Spleen (tissue), 7 donors: ENCODE measurements around the gene AIRE.
A peak's percentile ranks its signal among the peaks of the same experiment; 100 is the strongest.

Source experiments
- POLR2A ChIP-seq, 3 donors: fragments of 450-650 bp; IDR thresholded peaks; one replicate each; pipeline ENCODE4 v1.5.1; 2017; ENCODE audit warnings: antibody characterized with exemption in 3 of 3, mild to moderate bottlenecking in 1 of 3
- POLR2AphosphoS5 ChIP-seq, 3 donors: sonication (generic); formaldehyde crosslinking; IDR thresholded peaks; one replicate each; pipeline ENCODE4 v1.5.1; 2017; ENCODE audit warnings: antibody characterized with exemption in 3 of 3
- TF ChIP-seq, protein P1 (sequence below), 11 experiments: fragments of 200-600 bp in 7 of 11; fragments of 450-650 bp in 4 of 11; sonication (generic) in 4 of 11; IDR thresholded peaks in 8 of 11; conservative IDR thresholded peaks in 3 of 11; 1 replicate in 7 of 11; 2 replicates in 4 of 11; pipeline versions ENCODE4 v1.4.0 to v1.8.0; 2016 to 2021; ENCODE audit warnings: antibody characterized with exemption in 11 of 11, inconsistent platforms in 4 of 11, mild to moderate bottlenecking in 1 of 11
- donor health status: DM: no; HTN: no; CAD: no; lungs with moderate emphysema.
- donor health status: DM: no; HTN: no; CAD: no.
- donor health status: DM: no; HTN: no; CAD: no.

DNA sequence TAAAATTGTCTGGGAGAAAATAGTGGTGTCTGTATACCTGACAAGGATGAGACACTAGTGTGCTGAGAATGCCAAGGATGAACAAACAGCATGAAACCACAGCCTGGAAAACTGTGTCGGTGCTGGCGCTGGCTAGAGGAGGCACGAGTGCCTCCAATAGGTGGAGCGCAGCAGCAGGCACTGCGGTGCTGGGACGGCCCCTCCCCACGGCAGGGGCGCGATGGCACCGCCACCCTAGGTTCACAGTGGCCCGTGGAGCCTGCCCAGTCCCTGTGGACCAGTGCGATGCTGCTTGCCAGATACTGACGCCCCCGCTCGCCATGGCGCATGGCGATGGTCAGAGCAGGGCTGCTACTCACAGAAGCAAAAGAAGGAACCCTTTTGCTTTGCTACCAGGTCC lies 46.7 kb downstream of the AIRE start:
- TF ChIP-seq POLR2AphosphoS5 (IDR thresholded peaks at IDR 0.05) (peak in 1 of 3 donors; percentile 68), POLR2A (IDR thresholded peaks at IDR 0.05) (no peak)
- TF ChIP-seq, protein P1, sequence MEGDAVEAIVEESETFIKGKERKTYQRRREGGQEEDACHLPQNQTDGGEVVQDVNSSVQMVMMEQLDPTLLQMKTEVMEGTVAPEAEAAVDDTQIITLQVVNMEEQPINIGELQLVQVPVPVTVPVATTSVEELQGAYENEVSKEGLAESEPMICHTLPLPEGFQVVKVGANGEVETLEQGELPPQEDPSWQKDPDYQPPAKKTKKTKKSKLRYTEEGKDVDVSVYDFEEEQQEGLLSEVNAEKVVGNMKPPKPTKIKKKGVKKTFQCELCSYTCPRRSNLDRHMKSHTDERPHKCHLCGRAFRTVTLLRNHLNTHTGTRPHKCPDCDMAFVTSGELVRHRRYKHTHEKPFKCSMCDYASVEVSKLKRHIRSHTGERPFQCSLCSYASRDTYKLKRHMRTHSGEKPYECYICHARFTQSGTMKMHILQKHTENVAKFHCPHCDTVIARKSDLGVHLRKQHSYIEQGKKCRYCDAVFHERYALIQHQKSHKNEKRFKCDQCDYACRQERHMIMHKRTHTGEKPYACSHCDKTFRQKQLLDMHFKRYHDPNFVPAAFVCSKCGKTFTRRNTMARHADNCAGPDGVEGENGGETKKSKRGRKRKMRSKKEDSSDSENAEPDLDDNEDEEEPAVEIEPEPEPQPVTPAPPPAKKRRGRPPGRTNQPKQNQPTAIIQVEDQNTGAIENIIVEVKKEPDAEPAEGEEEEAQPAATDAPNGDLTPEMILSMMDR (IDR thresholded peaks at IDR 0.05 in 8 of 11, conservative IDR thresholded peaks at IDR 0.05 in 3 of 11): no peak
